IMR-90 (cell line): ENCODE results near the gene SNX2.

Experiments used
- CTCF ChIP-seq: conservative IDR thresholded peaks from 2 replicates; pipeline ENCODE4 v1.5.1; 2012; ENCODE audit warnings: mild to moderate bottlenecking, low read depth, low read length, improper control_type of control experiment
- POLR2A ChIP-seq: IDR thresholded peaks from 2 replicates; pipeline ENCODE4 v1.6.1; 2012; ENCODE audit warnings: mild to moderate bottlenecking, low read depth, low read length

GRCh38 chr5:122778157-122778556, 3.3 kb downstream of the SNX2 start:
- TF ChIP-seq POLR2A (no peak), CTCF (no peak)
